ENCODE measurements around the gene PUM1.

DNA sequence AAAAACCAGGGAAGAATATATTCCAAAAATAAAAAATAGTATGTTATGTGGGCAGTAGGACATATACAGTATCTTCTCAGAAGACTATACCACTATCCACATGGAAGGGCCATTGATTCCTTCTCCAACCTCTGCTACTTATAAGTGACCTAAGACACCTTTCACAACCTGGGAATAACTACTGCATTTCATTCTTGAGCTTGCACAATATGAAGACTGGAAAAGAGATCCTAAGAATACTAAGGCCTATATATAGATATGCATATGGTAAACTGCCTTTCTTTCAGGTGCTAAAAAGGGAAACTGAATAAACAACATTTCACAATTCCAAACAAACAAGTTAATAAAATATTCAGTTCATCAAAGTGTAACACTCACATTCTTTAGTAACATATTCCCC, 125.0 kb downstream of the PUM1 start:
- TF ChIP-seq, protein P1, sequence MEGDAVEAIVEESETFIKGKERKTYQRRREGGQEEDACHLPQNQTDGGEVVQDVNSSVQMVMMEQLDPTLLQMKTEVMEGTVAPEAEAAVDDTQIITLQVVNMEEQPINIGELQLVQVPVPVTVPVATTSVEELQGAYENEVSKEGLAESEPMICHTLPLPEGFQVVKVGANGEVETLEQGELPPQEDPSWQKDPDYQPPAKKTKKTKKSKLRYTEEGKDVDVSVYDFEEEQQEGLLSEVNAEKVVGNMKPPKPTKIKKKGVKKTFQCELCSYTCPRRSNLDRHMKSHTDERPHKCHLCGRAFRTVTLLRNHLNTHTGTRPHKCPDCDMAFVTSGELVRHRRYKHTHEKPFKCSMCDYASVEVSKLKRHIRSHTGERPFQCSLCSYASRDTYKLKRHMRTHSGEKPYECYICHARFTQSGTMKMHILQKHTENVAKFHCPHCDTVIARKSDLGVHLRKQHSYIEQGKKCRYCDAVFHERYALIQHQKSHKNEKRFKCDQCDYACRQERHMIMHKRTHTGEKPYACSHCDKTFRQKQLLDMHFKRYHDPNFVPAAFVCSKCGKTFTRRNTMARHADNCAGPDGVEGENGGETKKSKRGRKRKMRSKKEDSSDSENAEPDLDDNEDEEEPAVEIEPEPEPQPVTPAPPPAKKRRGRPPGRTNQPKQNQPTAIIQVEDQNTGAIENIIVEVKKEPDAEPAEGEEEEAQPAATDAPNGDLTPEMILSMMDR (IDR thresholded peaks at IDR 0.05; ENCODE audit: low read depth, low read length, poor library complexity, severe bottlenecking), result no peak
- TF ChIP-seq EZH2phosphoT487 (IDR thresholded peaks at IDR 0.05; ENCODE audit: borderline replicate concordance, low read length), result no peak
